Astrocyte of the spinal cord (primary cell): ENCODE measurements around the gene C1orf35.

ENCODE experiments used
- DNase-seq: peaks from one replicate; pipeline ENCODE4 v3.0.0; 2011; ENCODE audit warnings: low read depth, low spot score
- H3K4me3 ChIP-seq: 2 replicates; pipeline ENCODE4 v1.5.1; 2011; ENCODE audit warnings: low read depth, mild to moderate bottlenecking, low read length, moderate library complexity
- CTCF ChIP-seq: IDR thresholded peaks from 2 replicates; pipeline ENCODE4 v1.5.1; 2012; ENCODE audit warnings: low read depth, mild to moderate bottlenecking, low read length, inconsistent platforms
- in situ Hi-C: cut with HindIII; loops from 2 replicates; pipeline ENCODE4 v1.10.0; 2017; ENCODE audit warnings: low sequenced_read_pairs

C1orf35 gene

GRCh38 chr1:228083871-228084278 is 19.2 kb downstream of the C1orf35 start:
- DNase-seq = peak; percentile 8
- peak overlapping the region; percentile 91 for H3K4me3 ChIP-seq
- in situ Hi-C loops = no loop called here
- no peak for TF ChIP-seq CTCF

GRCh38 chr1:228082918-228083870 is 19.9 kb downstream of the C1orf35 start:
- TF ChIP-seq CTCF = no peak
- peak overlapping the region; percentile 91 for H3K4me3 ChIP-seq
- in situ Hi-C loops = no loop called here
- DNase-seq = no peak

- peak; percentile 93 for DNase-seq
- peak within 1 kb of the TSS; percentile 91 for H3K4me3 ChIP-seq
- TF ChIP-seq CTCF = no peak
- in situ Hi-C loops = no loop called here
Measured at GRCh38 chr1:228082214-228082917, 20.8 kb downstream of the C1orf35 start, which contains the start of gene ARF1. Gene ARF1, plus strand, starts transcription at chr1:228082708. Its CDS starts 14,407 bp downstream, at chr1:228097115.

GRCh38 chr1:228081578-228082213 is 21.4 kb downstream of the C1orf35 start:
- in situ Hi-C loops = no loop called here
- DNase-seq = no peak

GRCh38 chr1:228081144-228081543 is 22.0 kb downstream of the C1orf35 start:
- DNase-seq = no peak
- in situ Hi-C loops = no loop called here
- H3K4me3 ChIP-seq = peak overlapping the region; percentile 76
- no peak for TF ChIP-seq CTCF

More at GRCh38 chr1:228081578-228082213, 21.4 kb downstream of the C1orf35 start:
- no peak for TF ChIP-seq CTCF
- H3K4me3 ChIP-seq = peak overlapping the region; percentile 76

- no peak for DNase-seq
- TF ChIP-seq CTCF = no peak
- H3K4me3 ChIP-seq = no peak overlapping the region
- in situ Hi-C loops = no loop called here
Measured at GRCh38 chr1:228079601-228080263, 23.4 kb downstream of the C1orf35 start.
